NCI-H1092 treated with DMSO at 0.1 percent for 48 hours (cell line): Measurements from ENCODE around the gene PRR7.

Experiments
- DNase-seq: peaks from one replicate; lab custom pipeline; 2025; lab: John Stamatoyannopoulos, UW

PRR7 gene

GRCh38 chr5:177469750-177470525 is 23.3 kb downstream of the PRR7 start:
- no peak for DNase-seq

GRCh38 chr5:177470759-177471536 is 24.3 kb downstream of the PRR7 start:
- no peak for DNase-seq

- no peak for DNase-seq
Measured at GRCh38 chr5:177471610-177472356, 25.2 kb downstream of the PRR7 start.

GRCh38 chr5:177472460-177473442 is 26.1 kb downstream of the PRR7 start:
- no peak for DNase-seq

- peak; percentile 40 for DNase-seq
Measured at GRCh38 chr5:177473443-177474001, 26.9 kb downstream of the PRR7 start, which contains the start of gene DBN1. Gene DBN1, minus strand, starts transcription at chr5:177473634. Its CDS starts 113 bp downstream, at chr5:177473521.

- no peak for DNase-seq
Measured at GRCh38 chr5:177474002-177474476, 27.4 kb downstream of the PRR7 start.

- DNase-seq: no peak
Measured at GRCh38 chr5:177474846-177475562, 28.4 kb downstream of the PRR7 start.

GRCh38 chr5:177475563-177476427 is 29.2 kb downstream of the PRR7 start:
- DNase-seq: no peak

- DNase-seq: no peak
Measured at GRCh38 chr5:177476531-177477233, 30.1 kb downstream of the PRR7 start.

- no peak for DNase-seq
Measured at GRCh38 chr5:177477701-177478477, 31.3 kb downstream of the PRR7 start.

- peak; percentile 60 for DNase-seq
Measured at GRCh38 chr5:177478711-177479646, 32.4 kb downstream of the PRR7 start.

GRCh38 chr5:177479774-177480173 is 33.2 kb downstream of the PRR7 start:
- DNase-seq: no peak

GRCh38 chr5:177482359-177482795 is 35.8 kb downstream of the PRR7 start:
- no peak for DNase-seq

- DNase-seq: no peak
Measured at GRCh38 chr5:177483042-177483441, 36.4 kb downstream of the PRR7 start.

GRCh38 chr5:177483994-177484901 is 37.6 kb downstream of the PRR7 start:
- no peak for DNase-seq
